Left forelimb (tissue), 1 donor: Measurements from ENCODE around the gene SLC44A4.
"Not testable (repeated sequence)": the region's sequence is repeated elsewhere in the genome, so short reads cannot be mapped to it uniquely, and the experiment has no call there.

Experiments
- DNase-seq: peaks from one replicate; pipeline ENCODE4 v3.0.0-alpha.2; 2018; ENCODE audit warnings: low spot score

SLC44A4 gene

DNA sequence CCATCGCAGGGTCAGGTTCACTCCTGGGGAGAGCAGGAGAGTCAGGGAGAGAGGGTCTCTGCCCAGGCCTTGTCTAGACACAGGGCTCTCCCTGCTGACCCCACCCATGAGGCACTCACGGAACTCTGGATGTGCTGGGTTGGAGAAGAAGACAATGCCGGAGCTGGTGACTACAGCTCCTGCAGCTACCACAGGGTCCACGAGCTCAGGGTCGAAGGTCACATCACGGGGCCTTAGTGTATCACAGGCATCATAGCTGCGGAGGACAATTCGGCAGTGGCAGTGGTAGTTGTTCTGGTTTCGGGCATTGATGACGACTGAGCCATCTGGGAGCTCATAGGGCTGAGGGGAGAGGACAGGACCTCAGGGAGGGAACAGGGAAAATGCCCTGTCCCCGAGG is 18.9 kb downstream of the SLC44A4 start:
- DNase-seq: no peak

DNA sequence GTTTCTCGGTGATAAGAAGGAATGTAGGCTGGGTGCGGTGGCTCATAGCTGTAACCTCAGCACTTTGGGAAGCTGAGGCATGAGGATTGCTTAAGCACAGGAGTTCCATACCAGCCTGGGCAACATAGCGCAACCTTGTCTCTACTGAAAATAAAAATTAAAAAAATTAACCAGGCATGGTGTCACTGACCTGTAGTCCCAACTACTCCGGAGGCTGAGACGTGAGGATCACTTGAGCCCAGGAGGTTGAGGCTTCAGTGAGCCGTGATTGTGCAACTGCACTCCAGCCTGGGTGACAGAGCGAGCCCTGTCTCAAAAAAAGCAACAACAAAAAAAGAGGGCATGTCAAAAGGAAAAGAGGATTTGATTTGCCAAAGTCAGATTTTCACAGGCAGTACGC is 20.1 kb downstream of the SLC44A4 start:
- DNase-seq: no peak

GRCh38 chr6:31857774-31858173 is 21.0 kb downstream of the SLC44A4 start:
- DNase-seq: not testable (repeated sequence)

DNA sequence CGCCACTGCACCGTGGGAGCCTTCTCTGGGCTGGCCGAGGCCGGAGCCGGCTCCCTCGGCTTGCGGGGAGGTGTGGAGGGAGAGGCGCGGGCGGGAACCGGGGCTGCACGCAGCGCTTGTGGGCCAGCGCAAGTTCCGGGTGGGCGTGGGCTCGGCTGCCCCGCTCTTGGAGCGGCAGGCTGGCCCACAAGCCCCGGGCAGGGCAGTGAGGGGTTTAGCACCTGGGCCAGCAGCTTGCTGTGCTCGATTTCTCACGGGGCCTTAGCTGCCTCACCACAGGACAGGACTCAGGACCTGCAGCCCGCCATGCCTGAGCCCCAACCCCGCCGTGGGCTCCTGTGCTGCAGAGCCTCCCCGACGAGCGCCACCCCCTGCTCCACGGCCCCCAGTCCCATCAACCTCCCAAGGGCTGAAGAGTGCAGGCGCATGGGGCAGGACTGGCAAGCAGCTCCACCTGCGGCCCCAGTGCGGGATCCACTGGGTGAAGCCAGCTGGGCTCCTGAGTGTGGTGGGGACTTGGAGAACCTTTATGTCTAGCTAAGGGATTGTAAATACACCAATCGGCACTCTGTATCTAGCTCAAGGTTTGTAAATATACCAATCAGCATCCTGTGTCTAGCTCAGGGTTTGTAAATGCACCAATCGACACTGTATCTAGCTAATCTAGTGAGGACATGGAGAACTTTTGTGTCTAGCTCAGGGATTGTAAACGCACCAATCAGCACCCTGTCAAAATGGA is 26.6 kb downstream of the SLC44A4 start:
- DNase-seq: not testable (repeated sequence)

DNA sequence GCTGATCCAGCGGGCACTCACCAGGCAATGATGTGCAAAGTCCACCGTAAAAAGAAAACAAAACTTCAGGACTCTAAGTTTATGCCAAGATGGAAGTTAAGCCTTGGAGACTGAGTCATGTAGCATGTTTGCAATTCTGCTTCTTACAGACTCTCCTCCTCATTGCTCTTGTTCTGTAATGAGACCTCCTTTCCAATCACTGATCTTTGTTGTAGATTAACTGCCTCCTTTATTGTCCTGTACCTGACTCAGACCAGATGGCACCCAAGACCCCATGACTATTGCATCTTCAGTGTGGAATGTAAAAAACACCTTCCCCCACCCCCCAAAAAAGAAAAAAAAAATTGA is 27.3 kb downstream of the SLC44A4 start:
- DNase-seq: no peak

GRCh38 chr6:31850765-31851484 is 27.9 kb downstream of the SLC44A4 start:
- no peak for DNase-seq

GRCh38 chr6:31847276-31847978 is 31.4 kb downstream of the SLC44A4 start:
- no peak for DNase-seq

GRCh38 chr6:31844507-31844906 is 34.3 kb downstream of the SLC44A4 start:
- DNase-seq: no peak

DNA sequence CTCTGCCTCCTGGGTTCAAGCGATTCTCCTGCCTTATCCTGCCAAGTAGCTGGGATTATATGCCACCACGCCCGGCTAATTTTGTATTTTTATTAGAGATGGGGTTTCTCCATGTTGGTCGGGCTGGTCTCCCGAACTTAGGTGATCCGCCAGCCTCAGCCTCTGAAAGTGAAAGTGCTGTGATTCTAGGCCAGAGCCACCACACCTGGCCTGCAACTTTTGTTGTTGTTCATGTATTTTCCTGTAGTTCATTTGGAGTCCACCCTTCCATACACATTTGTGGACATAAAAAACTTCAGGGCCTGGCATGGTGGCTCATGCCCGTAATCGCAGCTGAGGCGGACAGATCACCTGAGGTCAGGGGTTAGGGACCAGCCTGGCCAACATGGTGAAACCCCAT is 36.7 kb downstream of the SLC44A4 start:
- no peak for DNase-seq

DNA sequence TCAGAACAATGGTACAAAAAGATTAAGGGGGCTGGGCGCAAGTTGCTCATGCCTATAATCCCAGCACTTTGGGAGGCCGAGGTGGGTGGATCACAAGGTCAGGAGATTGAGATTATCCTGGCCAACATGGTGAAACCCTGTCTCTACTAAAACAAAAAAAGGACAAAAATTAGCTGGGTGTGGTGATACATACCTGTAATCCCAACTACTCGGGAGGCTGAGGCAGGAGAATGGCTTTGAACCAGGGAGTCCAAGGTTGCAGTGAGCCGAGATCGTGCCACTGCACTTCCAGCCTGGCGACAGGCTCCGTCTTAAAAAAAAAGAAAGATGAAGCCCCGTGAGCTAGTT is 39.0 kb downstream of the SLC44A4 start:
- not testable (repeated sequence) for DNase-seq

DNA sequence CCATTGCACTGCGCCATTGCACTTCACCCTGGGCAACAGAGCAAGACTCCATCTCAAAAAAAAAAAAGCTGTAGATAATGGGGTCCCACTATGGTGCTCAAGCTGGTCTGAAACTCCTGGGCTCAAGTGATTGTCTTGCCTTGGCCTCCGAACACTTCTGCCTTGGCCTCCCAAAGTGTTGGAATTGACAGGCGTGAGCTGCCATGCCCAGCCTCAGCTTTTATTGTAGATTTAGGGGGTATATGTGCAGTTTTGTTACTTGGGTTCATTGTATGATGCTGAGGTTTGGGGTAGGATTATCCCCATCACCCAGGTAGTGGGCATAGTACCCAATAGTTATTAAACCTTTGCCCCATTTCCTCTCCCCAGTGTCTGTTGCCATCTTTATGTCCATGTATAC is 39.8 kb downstream of the SLC44A4 start:
- no peak for DNase-seq

DNA sequence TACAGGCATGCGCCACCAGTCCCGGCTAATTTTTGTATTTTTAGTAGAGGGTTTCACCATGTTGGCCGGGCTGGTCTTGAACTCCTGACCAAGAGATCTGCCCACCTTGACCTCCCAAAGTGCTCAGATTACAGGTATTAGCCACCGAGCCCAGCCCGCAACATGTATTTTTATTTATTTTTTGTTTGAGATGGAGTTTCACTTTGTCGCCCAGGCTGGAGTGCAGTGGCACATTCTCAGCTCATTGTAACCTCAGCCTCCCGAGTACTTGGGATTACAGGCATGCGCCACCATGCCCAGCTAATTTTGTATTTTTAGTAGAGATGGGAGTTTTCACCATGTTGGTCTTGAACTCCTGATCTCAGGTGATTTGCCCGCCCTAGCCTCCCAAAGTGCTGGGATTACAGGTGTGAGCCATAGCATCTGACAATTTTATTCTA is 40.7 kb downstream of the SLC44A4 start:
- DNase-seq: not testable (repeated sequence)

- no peak for DNase-seq
Observed at GRCh38 chr6:31837369-31838113, 41.3 kb downstream of the SLC44A4 start.

- no peak for DNase-seq
Observed at GRCh38 chr6:31836474-31837368, 42.1 kb downstream of the SLC44A4 start.

- DNase-seq: no peak
Observed at GRCh38 chr6:31836047-31836473, 42.7 kb downstream of the SLC44A4 start.

DNA sequence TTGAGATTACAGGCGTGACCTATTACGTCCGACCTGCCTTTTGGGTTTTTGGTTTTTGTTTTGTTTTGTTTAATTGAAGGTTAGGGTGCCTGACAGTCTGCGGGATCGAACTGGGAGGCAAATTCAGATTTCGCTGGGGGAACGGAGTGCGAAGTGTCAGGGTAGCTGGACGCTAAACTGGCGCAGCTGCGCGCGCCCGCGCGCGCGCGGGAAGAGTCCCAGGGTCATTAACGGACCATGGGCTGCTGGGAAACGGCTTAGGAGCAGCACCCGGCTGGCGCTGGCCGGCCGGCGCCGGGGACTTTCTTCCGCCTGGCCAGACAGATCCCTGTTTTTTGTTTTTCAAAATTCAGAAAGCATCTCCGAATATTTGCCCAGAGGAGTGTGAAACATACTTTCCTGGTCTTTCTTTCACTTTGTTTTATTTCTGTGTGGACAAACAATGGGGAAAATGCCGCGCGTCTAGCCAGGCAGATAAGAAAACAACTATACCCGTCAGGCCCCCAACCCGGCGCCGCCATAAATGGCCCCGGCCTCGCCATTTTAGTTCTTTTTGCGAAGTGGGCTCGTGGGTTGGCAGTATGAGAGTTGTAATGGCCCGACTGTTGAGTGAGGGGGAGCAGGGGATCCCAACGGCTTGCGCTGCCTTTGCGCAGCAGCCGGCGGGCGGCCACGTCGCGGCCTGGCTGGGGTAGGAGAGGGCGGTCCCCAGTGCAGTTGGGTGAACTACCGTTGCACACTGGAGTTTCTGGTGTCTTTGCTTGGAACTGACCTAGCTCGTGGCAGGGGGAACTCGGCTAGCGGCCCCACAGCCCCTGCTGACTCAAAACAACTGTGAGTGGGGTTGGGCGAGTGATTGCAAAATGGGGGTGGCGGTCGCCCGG is 44.2 kb downstream of the SLC44A4 start:
- peak; percentile 91 for DNase-seq

DNA sequence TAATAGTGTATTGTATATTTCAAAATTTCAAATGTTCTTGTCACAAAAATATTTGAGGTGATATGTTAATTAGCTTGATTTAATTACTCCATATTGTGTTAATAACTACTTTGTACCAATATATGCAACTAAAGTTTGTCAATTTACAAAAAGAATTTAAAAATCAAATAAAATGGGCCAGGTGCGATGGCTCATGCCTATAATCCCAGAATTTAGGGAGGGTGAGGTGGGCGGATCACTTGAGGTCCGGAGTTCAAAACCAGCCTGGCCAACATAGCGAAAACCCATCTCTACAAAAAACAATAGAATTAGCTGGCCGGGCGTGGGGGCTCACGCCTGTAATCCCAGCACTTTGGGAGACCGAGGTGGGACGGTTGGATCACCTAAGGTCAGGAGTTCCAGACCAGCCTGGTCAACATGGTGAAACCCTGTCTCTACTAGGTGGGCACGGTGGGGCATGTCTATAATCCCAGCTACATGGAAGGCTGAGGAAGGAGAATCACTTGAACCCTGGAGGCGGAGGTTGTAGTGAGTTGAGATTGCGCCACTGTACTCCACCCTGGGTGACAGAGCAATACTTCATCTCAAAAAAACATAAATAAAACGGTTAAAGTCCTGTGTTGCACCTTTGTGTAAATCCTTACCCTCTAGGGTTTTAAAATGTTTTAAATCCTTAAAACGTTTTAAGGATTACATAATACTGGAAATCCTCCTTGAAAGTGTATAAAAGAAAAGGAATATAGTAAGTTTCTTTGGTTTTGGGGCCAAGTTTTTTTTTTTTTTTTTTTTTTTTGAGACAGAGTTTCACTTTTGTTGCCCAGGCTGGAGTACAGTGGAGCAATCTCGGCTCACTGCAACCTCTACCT is 47.2 kb downstream of the SLC44A4 start:
- DNase-seq: no peak

DNA sequence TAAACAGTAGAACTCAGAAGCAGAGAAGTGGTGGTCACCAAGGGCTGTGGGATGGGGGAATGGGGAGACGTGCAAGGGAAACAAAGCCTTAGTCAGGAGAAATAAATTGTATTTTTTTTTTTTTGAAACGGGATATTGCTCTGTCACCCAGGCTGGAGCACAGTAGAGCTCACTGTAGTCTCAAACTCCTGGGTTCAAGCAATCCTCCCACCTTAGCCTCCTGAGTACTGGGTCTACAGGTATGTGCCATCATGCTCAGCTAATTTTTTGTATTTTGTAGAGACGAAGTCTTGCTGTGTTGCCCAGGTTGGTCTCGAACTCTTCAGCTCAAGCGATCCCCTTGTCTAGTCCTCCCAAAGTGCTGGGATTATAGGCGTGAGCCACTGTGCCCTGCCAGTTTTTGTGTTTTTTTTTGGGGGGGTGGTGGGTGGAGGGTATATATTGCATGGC is 47.9 kb downstream of the SLC44A4 start:
- no peak for DNase-seq

DNA sequence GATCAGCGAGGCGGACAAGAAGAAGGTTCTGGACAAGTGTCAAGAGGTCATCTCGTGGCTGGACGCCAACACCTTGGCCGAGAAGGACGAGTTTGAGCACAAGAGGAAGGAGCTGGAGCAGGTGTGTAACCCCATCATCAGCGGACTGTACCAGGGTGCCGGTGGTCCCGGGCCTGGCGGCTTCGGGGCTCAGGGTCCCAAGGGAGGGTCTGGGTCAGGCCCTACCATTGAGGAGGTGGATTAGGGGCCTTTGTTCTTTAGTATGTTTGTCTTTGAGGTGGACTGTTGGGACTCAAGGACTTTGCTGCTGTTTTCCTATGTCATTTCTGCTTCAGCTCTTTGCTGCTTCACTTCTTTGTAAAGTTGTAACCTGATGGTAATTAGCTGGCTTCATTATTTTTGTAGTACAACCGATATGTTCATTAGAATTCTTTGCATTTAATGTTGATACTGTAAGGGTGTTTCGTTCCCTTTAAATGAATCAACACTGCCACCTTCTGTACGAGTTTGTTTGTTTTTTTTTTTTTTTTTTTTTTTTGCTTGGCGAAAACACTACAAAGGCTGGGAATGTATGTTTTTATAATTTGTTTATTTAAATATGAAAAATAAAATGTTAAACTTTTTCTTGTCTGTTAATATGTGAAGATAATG is 49.0 kb downstream of the SLC44A4 start:
- DNase-seq: no peak
